Measurements from ENCODE around the gene SMIM21.
A peak's percentile ranks its signal among the peaks of the same experiment; 100 is the strongest.

The SMIM21 gene

DNA sequence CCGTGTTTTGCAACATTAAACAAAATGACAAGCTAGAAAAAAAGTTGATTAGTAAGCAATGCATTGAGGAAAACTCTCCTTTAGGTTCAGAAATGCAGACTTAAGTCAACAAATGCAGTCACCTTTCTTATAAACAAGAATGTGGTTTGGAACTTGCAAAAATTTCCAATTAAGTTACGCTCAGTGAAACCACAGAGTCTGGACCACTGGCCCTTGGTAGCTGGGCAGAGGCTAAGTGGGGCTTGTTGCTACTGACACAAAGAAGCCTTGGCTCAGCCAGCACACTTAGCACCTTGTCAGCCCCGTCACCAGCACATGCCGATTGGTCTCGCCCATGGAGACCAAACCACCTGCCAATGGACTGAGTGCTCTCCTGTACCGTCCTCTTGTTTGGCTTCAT, 53.0 kb downstream of the SMIM21 start:
- DNase-seq, result no peak

DNA sequence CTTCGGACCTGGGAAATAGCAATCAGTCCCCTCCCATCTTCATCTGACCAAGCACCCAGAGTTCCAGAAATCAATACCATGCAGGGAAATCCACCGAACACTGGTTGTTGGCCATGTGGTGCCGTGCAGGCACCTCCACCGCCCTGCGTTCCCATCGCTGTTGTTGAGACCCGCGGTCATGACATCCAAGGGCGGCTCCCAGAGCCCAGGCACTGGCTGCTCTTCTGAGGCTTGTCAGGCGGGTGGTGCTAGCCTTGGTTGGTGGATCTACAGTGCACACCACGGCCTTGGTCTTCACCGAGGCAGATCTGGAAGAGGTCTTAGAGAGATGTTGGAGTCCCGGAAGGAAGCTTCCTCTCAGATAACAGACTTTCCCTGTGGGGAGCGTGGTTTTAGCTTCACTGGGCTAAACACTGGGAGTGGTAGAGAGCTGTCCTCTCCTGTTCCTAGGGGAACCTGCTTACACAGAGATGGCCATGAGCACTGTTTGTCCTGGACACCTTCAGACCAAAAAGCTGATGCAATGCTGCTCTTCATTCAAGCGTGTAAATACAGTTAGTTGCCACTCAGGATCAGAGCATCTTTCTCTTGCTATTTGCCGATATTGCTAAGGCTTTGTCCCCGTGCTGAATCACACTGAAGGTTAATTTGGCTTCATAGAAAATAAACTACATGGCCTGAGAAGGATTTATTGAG, 58.3 kb downstream of the SMIM21 start:
- no peak for DNase-seq

DNA sequence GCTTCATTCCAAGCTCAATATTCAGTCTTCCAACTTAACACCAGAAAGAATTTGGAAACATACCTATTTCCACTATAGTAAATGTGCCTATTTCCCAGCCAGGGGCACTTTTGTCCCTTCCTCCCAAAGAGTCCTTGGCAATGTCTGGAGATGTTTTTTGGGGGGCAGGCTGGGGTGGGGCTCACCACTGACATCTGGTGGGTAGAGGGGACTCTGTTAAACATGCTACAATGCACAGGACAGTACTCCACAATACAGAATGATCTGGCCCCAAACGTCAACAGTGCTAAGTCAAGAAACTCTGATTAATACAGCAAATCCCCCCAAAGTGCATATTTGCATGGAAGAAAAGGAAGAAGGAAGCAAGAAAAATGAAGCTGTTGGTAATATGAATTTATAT, 61.7 kb downstream of the SMIM21 start:
- no peak for DNase-seq

DNA sequence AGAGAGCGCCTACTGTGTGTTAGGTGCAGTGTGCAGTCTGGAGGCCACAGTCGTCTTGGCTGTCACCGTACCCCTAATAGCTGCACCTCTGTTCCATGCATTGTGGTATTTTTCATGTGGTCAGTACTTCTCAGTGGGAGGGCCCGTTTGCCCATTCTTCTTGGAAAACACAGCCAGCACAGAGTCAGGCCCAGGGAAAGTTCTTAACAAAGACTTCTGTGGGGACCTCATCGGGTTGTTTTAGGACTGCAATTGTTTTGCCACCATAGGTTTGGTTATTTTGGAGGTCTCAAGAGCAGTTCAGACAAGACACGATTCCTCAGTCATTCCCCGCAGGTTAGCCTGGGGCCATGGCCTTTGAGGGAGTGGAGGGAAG, 62.3 kb downstream of the SMIM21 start:
- no peak for DNase-seq

DNA sequence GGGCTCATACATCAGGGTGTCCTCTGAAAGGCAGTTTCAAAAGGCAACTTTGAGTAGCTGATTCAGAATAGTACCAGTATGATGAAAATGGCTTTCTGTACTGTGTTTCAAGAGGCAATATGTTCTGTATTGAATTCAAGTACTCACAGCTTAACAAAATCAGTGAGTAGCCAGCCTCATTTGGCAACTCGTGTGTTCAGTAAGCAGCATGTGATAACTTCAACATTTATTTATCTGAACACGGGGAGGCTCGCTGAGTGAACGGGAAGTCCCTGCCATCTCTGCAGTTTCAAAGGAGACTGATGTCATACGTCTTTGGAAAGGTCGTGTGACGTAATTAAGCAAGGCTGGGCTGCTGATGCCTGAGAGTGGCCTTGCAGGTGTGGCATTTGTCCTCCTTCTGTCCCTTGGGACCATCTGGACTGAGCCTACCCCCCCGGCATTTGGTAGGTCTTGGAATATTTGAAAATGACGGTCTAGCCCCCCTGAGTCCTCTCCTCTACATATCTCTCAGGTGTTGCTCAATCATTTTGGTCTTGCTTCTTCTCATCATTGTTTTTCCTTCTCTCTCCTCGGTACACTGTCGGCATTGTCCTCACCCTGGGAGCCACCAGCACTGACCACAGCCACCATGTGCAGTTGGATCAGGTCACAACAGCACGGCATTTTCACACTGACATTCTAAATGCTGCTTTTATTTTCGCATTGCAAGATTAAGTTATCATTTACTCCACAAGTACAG, 62.8 kb downstream of the SMIM21 start:
- peak; percentile 41 for DNase-seq

DNA sequence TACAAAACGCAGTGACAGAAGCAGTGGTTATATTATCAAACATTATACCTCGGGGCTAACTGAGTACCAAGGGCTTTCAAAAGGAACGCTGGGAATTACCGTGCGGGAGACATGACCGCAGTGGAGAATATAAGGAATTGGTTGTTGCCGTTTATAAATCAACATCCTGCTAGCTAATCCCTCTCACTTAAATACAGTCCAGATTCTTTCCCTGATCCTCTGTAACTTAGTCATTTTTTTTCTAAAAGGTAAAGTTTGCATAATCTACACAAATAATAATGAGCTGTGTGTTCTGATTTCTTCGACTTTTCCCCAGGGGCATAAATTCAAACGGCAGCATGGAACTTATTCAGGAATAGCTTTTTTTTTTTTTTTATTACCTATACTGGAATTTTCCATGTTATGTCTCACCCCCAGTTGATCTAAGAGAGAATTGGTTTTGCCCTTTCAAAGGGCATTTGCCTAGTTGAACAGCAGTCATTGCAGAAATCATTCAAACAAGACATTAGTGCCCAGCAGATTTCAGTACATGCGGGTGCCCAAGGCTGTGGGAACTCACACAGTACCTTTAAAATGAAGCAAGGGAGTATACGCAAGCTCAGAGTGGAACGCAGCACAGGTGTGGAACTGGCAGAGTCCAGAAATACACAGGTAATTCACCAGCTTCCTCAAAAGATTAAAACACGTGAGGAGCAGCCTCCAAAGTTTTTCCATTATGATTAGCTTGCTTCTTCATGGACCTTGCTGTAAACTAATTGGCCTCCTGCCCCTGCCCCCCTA, 63.9 kb downstream of the SMIM21 start:
- DNase-seq, result no peak

DNA sequence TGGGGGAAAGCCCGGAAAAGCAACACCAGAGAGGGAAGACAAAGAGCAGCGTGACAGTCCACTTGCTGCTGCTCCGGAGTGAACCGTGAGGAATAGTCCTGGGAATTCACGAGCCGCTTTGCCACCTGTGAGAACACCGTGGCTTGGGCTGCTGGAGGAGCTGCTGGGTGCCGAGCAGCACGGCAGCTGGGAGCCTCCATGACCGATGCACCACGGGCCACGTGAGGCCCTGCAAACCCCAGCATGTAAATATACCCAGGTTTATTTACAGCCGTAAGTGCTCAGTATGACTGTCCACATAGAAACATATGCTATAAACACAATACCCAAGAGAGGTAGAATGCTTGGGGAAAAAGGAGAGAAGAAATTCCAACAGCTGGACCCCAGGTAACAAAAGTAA, 65.1 kb downstream of the SMIM21 start:
- DNase-seq, result no peak

DNA sequence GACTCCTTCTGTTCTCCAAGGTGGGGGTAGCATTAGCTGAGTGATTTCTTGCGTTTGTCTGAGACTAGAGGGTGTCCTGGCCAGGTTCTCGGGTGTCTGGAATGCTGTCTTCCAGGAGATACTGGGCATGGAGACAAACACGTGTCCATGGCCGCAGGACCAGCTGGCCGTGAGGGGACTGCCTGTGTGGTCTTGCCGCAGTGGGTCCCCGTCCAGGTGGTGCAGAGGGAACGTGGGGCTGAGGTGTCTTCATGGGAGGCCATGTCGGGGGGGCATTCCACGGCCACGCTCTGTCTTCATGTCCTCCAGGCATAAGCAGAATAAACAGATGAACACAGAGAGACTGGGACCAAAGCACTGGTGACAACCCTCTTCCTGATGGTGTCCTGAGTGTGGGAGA, 66.6 kb downstream of the SMIM21 start:
- no peak for DNase-seq

DNA sequence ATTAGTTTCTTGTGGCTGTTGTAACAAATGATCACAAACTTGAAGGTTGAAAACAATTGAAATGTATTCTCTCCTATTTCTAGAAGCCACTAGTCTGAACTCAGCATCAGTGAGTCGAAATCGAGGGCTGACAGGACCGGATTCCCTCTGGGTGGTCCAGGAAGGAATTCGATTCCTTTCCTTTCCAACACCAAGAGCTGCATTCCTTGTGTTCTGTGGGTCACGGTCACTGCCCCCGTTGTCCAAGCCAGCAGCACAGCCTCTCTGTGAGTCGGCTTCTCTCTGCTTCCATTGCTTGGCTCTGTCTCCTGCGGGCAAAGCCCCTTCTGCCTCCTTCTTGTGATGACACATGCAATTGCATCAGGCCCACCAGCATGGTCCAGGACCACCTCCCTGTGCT, 67.3 kb downstream of the SMIM21 start:
- DNase-seq, result no peak
